HG03196 (cell line): ENCODE data around the gene FER.

Experiments
- ATAC-seq: cut with Tn5 transposase; IDR thresholded peaks from one replicate; pipeline ENCODE4 v1.9.1; 2021; ENCODE audit not compliant: unreplicated experiment

The FER gene

DNA sequence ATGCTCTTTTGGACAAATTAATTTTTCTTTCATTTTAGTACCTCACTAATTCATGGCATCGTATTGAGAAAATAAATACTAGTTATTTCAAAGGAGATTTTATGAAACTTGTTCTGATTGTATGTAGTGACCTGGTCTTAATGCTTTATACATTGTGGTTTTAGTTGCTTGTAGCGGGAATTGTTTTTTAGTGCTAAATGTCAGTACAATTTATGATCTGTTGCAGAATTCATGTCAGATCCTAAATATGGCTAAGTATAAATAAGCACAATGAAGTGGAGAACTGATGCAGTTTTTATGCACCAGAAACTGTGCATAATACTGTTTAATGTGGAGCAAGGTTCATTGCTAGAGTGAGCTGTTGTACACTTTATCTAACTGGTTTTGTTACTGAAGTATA lies 353.3 kb downstream of the FER start:
- no peak for ATAC-seq

DNA sequence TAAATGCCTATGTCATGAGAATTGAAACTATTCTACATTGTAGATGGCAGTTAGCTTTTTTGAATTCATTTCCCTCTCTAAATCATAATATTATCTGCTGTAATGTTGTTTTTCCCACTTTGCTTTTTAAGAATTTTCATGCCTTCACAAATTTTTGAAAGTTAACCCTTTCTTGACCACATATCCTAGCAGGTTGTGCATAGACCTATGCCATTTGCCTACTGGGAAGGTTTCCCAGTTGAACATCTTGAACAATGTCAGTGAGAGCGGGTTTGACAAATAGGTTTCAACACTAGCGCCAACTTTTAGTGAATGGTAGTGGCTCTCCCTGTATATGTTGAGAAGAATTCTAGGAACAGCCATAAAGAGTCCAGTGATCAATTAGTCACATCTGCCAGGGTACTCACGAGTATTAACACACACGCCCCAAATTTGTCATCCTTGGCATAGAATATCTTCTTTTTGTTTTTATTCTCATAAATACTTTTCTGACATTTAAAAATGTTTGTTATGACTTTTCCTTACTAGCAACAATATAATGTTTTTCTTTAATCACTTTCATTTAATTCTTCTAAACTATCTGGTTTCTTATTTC lies 354.5 kb downstream of the FER start:
- ATAC-seq = no peak

DNA sequence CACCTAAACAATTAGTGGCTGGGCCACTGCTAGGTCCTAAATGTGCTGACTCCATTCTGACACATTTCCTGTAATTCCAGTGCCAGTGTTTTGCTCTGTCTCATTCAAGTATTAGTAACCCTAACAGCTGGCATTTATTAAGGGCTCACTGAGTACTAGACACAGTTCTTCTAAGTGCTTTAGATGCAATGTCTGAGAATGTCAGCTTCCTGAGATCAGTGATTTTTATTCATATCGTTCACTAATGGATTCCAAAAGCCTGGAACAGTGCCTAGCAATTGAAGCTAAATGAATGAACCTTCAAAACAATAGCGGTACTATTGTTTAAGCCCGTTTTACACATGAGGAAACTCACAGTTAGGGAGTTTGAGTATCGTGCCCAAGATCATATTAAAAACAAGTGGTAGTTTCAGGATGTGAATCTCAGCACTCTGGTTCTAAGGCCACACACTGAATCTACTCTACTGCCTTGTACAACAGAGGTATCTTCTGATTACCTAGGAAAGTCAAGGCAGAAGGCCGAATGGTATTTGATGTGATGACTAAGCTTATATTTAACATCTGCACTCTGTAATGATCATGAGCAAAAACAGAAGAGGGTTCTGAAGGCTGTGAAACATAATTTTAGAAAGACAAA lies 358.1 kb downstream of the FER start:
- no peak for ATAC-seq

DNA sequence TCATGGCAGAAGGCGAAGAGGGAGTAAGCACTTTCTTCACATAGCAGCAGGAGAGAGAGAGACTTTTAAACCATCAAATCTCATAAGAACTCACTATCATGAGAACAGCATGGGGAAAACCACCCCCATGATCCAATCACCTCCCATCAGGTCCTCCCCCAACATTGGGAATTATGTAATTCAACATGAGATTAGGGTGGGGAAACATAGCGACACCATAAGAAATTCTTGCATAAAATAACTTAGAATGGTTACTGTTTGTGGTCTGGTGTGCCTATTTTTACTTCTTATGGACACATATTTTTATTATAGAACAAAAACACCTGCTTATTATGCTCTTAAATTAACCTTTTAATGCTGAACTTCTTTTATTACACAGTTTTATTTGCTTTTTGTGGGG lies 364.0 kb downstream of the FER start:
- ATAC-seq = no peak

DNA sequence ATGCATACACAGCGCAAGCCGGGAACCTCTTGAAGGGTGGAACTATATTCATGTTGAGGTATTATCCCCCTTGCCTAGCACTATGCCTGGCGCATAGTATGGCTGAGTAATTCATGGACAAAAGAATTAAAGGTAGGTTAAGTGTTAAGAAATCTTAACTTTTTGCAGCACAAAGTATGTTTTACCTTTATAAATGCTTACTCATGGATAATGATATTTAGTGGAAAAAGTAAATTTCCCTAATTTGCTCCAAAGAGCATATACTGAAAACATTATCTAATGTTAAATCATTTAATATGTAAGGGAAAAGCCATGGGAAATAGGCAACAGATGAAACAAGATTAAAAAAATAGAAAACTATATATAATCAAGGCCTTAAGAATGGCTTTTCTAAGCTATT lies 365.9 kb downstream of the FER start:
- no peak for ATAC-seq

DNA sequence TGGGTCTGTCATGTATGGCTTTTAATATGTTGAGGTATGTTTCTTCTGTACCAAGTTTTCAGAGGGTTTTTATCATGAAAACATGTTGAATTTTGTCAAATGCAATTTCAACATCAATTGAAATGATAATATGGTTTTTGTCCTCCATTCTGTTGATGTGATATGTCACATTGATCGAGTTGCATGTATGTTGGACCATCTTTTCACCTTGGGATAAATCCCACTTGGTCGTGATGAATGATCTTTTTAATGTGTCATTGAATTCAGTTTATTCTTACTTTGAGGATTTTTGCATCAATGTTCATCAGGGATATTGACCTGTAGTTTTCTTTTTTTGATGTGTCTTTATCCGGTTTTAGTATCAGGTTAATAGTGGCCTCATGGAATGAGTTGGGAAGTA lies 373.5 kb downstream of the FER start:
- no peak for ATAC-seq

DNA sequence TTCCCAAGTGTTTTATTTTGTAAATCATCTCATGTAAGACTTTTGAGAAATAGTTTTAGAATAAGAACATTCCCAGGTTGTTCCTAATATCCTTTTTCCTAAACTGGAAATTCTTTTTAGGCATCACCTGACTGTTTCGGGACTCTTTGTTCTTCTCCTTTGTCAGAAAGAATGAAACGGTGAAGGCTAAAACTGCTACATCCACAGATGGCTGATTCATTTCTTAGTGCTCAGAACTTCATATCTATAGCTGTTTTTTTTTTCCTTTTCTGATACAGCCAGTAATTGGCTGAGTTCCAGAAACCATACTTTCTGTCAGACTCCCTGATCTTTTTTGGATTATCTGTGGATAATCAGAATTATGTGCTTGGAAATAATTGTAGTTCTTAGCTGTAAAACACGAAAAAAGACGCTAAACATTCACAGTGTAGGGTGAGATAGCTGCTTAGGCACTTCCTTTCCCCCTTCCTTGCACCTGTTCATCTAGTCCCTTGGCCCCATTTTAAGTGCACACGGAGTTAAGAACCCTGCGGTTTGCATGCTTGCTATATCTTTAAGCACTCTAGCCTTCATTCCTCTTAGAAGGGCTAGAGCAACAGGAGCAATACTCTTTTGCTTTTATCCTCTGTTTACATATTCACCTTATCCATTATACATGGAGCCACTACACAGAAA lies 378.2 kb downstream of the FER start:
- ATAC-seq = no peak

DNA sequence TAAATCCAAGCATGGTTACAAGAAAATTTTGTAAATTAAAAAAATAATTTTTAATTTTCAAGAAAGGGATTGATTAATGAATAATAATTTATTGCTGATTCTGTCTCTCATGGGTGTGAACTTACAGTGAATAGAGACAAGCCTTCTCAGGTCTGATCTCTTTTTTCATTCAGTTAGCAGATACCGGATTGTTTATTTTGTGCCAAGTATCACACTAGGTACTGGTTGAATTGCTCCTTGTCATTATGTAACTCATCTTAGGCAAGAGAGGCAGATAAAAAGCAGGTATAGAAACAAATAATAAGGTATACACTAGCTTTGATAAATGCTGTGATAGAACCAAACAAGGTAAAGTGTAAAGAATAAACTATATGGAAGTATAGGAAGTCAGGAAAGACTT lies 378.8 kb downstream of the FER start:
- ATAC-seq = no peak

DNA sequence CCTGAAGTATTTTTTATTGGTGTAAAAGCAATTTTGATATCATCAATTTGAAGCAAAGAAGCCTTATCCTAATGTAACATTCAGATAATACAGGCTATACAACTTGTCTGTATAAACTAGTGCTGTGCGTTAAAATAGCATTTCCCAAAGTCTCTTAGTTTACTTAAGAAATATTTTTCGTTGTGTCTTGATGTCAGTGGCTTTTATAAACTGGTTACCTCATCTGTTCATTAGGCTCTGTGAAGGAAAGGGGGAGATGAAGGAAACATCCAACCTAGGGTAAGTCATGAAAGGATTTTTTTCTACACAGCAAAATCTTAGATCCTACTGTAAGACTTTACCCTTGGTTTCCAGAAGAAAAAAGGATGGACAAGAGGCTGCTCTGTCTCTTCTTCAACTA lies 389.2 kb downstream of the FER start:
- ATAC-seq = no peak

DNA sequence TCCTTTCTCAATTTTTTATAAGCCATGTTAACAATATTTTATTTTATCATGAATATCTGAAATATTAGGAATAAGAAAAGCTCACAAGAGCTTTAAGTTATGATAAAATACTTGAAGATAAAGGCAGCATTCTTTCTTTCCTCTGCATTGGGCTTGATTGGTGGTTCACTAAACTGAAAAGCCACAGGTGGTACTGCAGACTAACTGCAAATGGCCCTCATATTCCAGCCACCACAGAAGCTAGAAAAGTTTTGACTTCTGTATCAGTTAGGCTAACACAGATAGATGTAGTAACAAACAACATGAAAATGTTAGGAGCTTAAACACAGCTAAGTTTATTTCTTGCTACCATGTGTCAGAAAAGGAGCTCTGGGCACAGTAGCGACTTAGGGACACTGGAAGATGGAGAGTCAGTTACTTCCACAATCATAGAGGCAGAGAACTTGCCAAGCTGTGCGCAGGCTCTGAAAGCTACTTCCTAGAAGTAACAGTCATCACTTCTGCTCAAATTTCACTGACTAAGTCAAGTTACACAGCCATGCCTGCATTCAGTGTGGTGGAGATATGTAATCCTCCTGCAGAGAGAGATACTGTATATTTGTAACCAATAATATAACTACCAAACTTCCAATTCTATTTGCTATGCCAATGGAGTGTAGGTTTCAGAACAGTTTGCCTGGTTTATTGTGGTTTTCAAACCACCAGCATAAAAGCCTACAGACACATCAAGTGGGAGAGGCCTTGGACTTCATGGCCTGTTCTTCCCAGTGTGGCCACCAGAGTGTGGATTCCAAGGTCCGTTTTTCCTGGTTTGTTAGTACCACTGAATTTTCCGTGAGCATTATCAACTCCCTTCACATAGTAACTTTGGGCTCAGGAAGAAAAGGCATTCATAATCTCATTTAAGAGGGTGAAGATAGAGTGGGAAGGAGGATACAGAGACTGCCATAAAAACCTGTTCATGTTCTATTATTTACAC lies 393.8 kb downstream of the FER start:
- ATAC-seq = no peak

DNA sequence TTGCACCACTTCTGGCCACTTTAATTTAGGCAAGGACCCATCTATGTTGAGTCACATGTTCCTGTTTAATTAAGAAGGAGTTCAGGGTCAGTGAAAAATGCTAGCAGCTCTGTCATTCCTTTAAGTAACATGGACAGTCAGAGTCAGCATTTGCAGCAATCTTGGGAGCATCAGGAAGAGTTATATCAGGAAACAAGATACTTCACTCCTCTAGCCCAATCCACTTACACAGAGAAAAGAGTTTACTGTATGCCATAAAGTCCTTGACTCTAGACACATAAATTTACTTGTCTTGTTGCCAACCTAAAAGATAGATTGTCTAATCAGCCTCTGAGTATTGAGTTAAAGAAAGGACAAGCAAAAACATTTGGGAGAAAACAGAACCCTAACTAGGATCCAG lies 395.3 kb downstream of the FER start:
- no peak for ATAC-seq

DNA sequence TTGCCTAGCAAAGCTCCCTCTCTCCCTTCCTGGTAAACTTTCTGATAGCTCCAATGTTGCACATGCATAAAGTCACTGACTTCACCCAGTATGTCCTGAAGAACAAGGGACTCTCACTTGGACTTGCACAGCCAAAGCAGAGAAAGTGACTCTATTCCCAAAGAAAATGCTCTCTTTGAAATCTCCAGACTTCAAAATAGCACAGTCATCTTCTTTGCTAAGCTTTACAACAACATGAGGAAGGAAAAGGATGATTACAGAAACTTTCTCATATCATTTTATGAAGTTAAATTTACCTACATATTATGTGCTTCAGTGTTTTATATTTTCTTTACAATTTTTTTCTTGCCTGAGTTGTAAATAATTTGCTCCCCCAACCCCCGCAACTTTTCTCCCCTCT lies 397.4 kb downstream of the FER start:
- ATAC-seq = no peak

DNA sequence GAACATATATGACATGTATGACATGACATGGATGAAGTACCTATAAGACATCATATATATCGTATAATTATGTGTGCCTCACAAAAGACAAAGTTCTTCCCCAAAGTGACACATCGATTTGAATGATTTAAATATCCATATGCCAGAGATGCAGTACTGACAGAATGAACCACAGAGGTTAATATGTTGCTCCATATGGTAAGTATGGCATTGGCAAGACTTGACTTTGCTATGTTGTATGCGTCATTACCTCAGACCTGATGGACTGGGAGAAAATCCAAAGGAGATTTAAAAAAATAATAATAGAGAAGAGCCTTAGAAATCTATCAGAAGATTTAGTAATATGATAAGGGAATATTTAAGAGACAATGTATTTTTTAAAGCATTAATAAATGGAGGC lies 398.9 kb downstream of the FER start:
- no peak for ATAC-seq

DNA sequence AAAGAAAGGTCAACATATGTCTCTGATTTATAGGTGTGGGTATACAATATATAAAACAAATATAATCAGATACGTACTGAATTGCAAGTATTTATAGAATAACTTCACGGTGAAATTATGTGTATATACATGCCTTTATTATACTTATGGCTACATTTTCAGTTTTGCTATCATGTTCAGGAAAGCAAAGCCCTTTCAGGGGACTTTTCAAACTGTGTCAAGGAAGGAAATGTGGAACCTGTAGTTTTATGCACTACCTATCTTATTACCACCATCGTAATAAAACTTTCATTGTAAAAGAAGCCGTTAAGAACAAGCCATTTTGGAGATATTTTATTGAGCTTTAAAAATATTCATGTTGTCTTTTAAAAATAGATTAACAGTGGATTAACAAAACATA lies 404.9 kb downstream of the FER start:
- ATAC-seq = no peak

DNA sequence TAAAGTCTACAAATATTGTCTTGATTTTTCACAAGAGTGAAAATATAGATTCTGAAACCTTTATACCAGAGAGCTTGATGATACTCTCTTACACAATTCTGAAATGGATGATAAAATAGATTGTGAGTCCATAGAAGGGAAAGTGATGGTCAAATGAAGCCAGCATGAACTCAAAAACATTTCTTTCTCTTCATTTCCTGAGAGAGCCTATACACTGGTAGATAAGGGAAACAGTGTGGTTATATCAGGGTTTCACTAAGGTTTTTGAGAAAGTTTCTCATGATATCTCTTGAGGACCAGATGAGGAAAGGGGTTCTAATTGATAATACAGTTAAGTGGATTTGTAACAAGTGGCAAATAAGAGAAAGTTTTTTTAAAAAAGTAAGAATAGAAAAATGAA lies 407.9 kb downstream of the FER start:
- peak; percentile 67 for ATAC-seq

DNA sequence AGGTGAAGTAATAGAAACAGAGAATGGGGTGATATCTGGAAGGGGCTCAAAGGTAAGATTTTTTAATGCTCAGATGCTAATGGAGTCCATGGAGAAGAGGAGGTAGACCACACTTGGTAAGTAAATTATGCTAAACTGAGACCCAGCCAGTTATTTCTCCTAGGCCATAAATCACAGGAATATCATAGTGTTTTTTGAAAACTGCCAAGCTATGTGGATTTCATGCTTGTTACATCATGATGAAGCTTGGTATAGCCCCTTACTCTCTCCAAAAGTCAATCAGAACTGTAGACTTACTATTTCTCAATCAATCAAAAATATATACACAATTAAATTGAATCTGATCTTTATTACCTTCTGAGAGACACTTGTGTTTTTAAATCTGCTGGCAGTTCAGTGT lies 409.2 kb downstream of the FER start:
- no peak for ATAC-seq

DNA sequence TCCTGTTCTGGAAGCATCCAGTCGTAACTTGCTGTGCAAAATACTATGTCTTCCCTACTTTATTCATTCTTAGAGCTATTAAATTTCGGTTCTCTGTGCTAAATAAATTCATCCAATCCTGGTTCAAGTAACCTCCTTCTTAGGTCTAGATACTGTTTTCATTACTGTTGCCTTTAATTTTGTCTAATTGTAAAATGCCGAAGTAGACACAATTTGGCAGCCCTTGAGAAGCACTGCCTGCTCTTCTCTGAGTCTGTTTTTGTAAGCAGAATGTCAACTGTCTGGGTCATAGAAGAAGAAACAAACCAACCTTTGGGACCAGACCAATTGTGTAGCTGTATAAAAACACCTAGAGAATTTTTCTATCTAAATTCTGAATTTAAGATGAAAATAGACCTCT lies 412.8 kb downstream of the FER start:
- ATAC-seq = no peak

DNA sequence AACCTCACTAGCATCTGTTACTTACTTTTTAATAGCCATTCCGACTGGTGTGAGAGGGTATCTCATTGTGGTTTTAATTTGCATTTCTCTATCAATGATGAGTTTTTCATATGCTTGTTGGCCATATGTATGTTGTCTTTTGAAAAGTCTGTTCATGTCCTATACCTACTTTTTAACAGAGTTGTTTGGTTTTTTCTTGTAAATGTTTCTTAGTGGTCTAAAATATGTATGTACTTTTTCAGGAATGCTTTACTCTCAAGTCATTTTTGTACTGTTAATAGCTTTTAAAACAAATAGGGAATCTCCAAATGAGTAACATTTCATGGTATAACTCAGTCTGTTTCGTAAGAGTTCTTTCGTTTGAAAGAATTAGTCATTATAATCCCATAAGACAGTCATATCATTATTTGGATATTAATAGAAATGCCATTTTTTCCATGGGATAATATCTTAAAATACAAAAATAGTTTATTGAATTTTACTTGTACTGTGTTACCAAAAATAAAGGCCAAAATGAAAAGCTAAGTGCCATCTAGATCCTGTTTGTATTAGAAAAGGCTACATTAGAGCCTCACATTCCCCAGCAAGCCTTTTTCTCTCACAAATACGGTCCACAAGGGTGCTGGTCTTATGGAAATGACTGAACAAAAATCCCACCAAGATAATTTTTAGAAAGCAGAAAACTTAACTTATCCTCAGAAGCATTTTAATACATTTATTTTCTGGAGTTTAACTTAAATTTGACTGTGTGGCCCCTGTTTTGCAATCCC lies 414.4 kb downstream of the FER start:
- ATAC-seq = peak; percentile 70

DNA sequence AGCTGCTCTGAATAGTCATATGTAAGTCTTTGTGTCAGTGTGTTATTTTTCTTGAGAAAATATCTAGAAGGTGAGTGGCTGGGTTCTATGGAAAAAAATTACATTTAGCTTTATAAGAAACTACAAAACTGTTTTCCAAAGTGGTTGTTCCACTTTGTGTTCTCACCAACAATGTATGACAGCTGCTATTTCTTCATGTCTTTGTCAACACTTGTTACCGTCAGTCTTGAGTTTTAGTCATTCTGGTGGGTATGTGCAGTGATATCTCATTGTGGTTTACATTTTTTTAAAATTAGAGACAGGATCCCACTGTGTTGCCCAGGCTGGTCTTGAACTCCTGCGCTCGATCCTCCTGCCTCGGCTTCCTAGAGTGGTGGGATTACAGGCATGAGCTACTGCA lies 415.6 kb downstream of the FER start:
- no peak for ATAC-seq

DNA sequence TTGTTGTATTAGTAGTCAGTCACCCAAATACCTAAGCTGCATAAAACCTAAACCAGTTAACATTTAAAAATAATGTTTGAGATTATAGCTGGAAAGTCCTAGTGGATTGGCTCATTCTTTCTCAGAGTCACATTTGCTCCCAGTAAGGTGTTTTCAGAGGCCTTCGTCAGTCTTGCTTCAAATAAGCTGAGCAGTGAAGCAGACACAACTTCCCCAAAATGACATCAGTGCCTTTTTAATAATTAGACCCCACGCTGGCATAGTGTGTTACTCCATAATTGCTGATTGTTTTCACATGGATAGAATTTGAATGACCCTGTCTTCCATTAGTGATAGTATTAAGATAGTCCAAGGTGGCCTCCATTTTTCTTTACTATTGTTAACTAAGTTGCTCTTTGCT lies 416.3 kb downstream of the FER start:
- no peak for ATAC-seq

DNA sequence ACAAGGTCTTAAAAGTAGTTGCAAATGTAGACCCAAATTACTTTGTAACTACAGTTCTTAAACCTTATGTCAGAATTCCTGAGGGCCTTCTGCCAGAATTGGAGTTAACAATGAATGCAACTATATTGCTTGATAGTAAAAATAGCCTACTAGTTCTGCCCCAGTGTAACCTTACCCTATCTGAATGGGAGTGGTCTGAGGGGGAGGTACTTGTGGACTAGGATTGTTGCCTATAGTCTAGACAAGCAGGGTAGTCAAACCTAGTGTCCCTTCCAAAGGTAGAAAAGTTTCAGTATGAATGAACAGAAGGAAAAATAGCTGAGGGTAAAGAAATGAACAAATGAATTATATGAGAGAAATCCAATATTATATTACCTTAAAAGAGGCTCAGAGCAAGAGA lies 419.9 kb downstream of the FER start:
- ATAC-seq = no peak
